Kidney (tissue), 14 donors: Measurements from ENCODE around the gene MPRIP. TPM values are rescaled to one million over a fixed set of nuclear protein-coding genes. Genes with fewer than 3 reads are reported as not detected.

Source experiments
- DNase-seq, 5 donors: peaks; one replicate each; pipeline ENCODE4 v3.0.0-alpha.2; 2013 to 2020
- FAIRE-seq: peaks from 2 replicates; lab custom pipeline; 2012; peaks lifted over from hg19 to GRCh38; lab: Jason Lieb, UNC
- H3K27ac ChIP-seq, 2 donors: one replicate each; pipeline ENCODE4 v1.7.0; 2013; ENCODE audit warnings: low read depth in 2 of 2, low read length in 2 of 2, inconsistent platforms in 1 of 2
- H3K27me3 ChIP-seq: one replicate; pipeline ENCODE4 v1.7.1; 2013; ENCODE audit warnings: low read length, inconsistent platforms; ENCODE audit not compliant: control insufficient read depth, insufficient read depth
- H3K36me3 ChIP-seq, 3 donors: one replicate each; pipeline versions ENCODE4 v1.7.0 to v1.7.1; 2013; ENCODE audit warnings: low read length in 3 of 3, control low read depth in 1 of 3, inconsistent platforms in 1 of 3; ENCODE audit not compliant: insufficient read depth in 3 of 3, control insufficient read depth in 2 of 3
- H3K4me1 ChIP-seq, 3 donors: one replicate each; pipeline versions ENCODE4 v1.7.0 to v1.7.1; 2013; ENCODE audit warnings: low read length in 3 of 3, inconsistent platforms in 1 of 3, low read depth in 1 of 3; ENCODE audit not compliant: control insufficient read depth in 2 of 3, insufficient read depth in 2 of 3
- H3K4me3 ChIP-seq, 3 donors: one replicate each; pipeline versions ENCODE4 v1.7.0 to v1.8.1; 2013; ENCODE audit warnings: low read length in 3 of 3, control low read depth in 1 of 3, inconsistent platforms in 1 of 3
- H3K9ac ChIP-seq, 3 donors: one replicate each; pipeline versions ENCODE4 v1.7.0 to v1.7.1; 2013; ENCODE audit warnings: low read length in 3 of 3, control low read depth in 1 of 3, inconsistent platforms in 1 of 3
- H3K9me3 ChIP-seq, 3 donors: one replicate each; pipeline versions ENCODE4 v1.7.0 to v1.7.1; 2013; ENCODE audit warnings: low read length in 3 of 3, control low read depth in 1 of 3, inconsistent platforms in 1 of 3; ENCODE audit not compliant: control insufficient read depth in 2 of 3, insufficient read depth in 1 of 3
- CTCF ChIP-seq: IDR thresholded peaks from 3 replicates; pipeline ENCODE4 v1.5.1; 2012; ENCODE audit warnings: mild to moderate bottlenecking, moderate library complexity, borderline replicate concordance; ENCODE audit not compliant: insufficient read depth; ENCODE audit errors: extremely low read depth
- intact Hi-C: fragments of 100-400 bp; cut with DNase I; formaldehyde crosslinking; loops from one replicate; pipeline ENCODE4 v1.11.1; 2022
- polyA plus RNA-seq: library from polyadenylated mRNA; stranded (reverse); fragments of 350-450 nt; fragmentation: Illumina TruSeq; extraction: RNeasy Lipid Tissue Mini Kit (QIAGEN cat#74804); gene quantifications from one replicate; pipeline ENCODE4 v1.2.3, GENCODE V29; 2014; ENCODE audit warnings: low read depth, low replicate concordance; ENCODE audit not compliant: insufficient read depth
- total RNA-seq: library from RNA; stranded (reverse); fragmentation: NEBNext Ultra II Directional; extraction: Animal tissue kit (Norgen Biotek cat#: 25700); gene quantifications from one replicate; pipeline ENCODE4 v1.2.1, GENCODE V29; 2021
- donor health status: control.
- donor health status: control.
- donor health status: control.
- donor health status: control.
- donor health status: control.
- donor health status: DM: yes; HTN: yes; CAD: no.
- donor health status: Normal renal cell carcinoma (clear cell type).

The MPRIP gene
- total and polyA plus RNA-seq, 2 donors from 2014 or later = 120 to 250 TPM

- intact Hi-C loops = no loop called here
- Histone ChIP-seq H3K36me3 (peaks cover 3 to 35% (median 14%) of the 10 kb centered on the region in 3 donors), H3K4me1 (peaks cover 0 to 15% (median 0%) of the 10 kb centered on the region in 3 donors), H3K4me3 (no peak overlapping the region), H3K27me3 (no peaks in the 10 kb centered on the region), H3K9ac (no peak overlapping the region), H3K27ac (no peak overlapping the region), H3K9me3 (no peaks in the 10 kb centered on the region)
- DNase-seq = peak in 1 of 5 donors; percentile 55
- TF ChIP-seq CTCF = no peak
- no peak for FAIRE-seq
Measured at GRCh38 chr17:17126131-17127110, 84.2 kb downstream of the MPRIP start.

GRCh38 chr17:17127156-17127555 is 84.9 kb downstream of the MPRIP start:
- H3K4me3 ChIP-seq = no peak overlapping the region
- intact Hi-C loops = no loop called here

GRCh38 chr17:17127730-17128291 is 85.6 kb downstream of the MPRIP start:
- no peak overlapping the region for H3K4me3 ChIP-seq
- no peak for TF ChIP-seq CTCF
- peak in 1 of 5 donors; percentile 59 for DNase-seq
- peaks cover 3 to 49% (median 24%) of the 10 kb centered on the region in 3 donors for H3K36me3 ChIP-seq
- H3K9me3 ChIP-seq = no peaks in the 10 kb centered on the region
- intact Hi-C loops = no loop called here
- no peaks in the 10 kb centered on the region for H3K27me3 ChIP-seq
- no peak overlapping the region for H3K27ac ChIP-seq
- no peak overlapping the region for H3K9ac ChIP-seq
- H3K4me1 ChIP-seq = peaks cover 0 to 15% (median 0%) of the 10 kb centered on the region in 3 donors
- no peak for FAIRE-seq

More at GRCh38 chr17:17127156-17127555, 84.9 kb downstream of the MPRIP start:
- H3K36me3 ChIP-seq = peaks cover 3 to 43% (median 21%) of the 10 kb centered on the region in 3 donors
- H3K27ac ChIP-seq = no peak overlapping the region
- TF ChIP-seq CTCF = no peak
- no peaks in the 10 kb centered on the region for H3K27me3 ChIP-seq
- FAIRE-seq (no peak), DNase-seq (peak in 1 of 5 donors; percentile 43)
- peaks cover 0 to 15% (median 0%) of the 10 kb centered on the region in 3 donors for H3K4me1 ChIP-seq
- no peaks in the 10 kb centered on the region for H3K9me3 ChIP-seq
- H3K9ac ChIP-seq = no peak overlapping the region
